Measurements from ENCODE around the gene KLF6.

KLF6 gene

DNA sequence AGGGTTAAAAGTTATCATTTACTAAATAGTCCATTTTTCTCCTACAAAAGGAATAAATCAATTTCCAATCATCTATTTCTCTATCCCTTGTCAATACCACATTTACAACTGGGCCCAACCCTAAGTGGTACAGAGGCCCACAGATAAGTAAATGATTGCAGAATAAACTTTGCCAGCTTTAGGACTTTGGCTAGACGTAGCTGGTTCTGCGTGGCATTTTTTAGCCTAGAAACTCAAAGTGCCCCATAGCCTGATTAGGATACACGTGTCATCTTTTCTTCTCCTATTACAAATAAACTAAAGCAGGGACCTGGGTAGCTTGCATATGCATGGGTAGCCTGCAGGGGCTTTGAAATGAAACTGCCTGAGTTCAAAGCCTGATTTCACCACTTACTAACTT is 56.4 kb downstream of the KLF6 start:
- DNase-seq (ENCODE audit: low spot score), result no peak

DNA sequence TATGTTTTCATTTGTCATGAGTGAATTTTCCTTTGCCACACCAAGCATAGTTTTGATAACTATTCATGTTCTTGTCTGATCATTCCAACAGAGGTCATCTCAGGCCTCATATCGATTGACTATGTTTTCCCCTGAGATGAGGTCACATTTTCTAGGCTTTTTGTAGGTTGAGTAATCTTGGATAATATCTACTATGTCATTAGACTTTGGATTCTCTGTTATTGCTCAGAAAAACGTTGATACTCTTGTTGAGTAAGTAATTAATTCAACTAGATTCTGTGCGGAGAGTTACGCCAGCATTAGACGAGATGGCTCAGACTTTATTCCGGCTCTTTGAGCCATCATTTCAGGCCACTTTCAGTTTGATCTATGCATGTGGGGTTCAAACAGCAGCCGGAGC is 57.7 kb downstream of the KLF6 start:
- DNase-seq (ENCODE audit: low spot score), result no peak
